GM12872 (cell line): ENCODE measurements around the gene CLASP1.

Experiments
- TF ChIP-seq, protein P1 (sequence below): IDR thresholded peaks from 3 replicates; pipeline ENCODE4 v1.5.1; 2011; ENCODE audit warnings: low read depth, mild to moderate bottlenecking, low read length, moderate library complexity; ENCODE audit not compliant: insufficient read depth

The CLASP1 gene

DNA sequence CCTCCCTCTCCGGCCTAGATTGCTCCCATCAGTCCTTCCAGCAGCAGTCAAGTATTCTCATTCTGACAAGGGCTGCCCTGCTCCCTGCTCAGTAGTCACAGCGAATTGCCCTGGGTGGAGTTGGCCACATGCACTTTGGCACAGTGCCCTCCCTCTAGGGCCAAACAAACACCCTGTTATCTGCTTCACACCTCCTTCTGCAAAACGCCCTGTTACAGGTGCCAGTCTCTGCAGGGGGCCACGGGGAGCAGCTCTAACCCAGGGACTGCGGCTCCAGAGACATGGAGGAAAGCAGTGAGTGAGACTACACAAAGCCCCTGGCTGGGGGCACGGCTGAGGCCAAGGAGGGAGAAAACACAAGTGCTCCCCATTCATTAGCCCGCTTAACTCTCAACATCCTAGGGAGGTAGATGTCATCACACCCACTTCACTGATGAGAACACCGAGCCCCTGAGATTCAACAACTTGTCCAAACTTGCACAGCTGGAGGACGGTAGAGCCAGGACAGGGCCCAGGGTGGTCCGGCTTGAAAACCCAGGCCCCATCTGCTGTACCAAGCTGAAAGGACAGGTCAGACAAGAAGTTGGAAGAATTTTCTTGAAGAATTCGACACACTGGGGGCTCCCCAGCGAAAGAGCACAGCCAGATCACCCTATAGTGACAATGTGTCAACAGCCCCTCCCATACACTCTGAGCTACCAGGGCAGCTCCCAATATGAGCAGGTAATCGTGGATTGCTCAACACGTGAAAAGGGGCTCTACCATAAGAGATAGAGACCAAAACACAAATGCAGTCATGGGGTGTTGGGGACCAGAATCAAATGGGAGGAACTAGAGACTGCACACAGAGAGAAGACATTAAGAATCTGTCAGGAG, 355.6 kb downstream of the CLASP1 start:
- TF ChIP-seq, protein P1, sequence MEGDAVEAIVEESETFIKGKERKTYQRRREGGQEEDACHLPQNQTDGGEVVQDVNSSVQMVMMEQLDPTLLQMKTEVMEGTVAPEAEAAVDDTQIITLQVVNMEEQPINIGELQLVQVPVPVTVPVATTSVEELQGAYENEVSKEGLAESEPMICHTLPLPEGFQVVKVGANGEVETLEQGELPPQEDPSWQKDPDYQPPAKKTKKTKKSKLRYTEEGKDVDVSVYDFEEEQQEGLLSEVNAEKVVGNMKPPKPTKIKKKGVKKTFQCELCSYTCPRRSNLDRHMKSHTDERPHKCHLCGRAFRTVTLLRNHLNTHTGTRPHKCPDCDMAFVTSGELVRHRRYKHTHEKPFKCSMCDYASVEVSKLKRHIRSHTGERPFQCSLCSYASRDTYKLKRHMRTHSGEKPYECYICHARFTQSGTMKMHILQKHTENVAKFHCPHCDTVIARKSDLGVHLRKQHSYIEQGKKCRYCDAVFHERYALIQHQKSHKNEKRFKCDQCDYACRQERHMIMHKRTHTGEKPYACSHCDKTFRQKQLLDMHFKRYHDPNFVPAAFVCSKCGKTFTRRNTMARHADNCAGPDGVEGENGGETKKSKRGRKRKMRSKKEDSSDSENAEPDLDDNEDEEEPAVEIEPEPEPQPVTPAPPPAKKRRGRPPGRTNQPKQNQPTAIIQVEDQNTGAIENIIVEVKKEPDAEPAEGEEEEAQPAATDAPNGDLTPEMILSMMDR, result no peak

DNA sequence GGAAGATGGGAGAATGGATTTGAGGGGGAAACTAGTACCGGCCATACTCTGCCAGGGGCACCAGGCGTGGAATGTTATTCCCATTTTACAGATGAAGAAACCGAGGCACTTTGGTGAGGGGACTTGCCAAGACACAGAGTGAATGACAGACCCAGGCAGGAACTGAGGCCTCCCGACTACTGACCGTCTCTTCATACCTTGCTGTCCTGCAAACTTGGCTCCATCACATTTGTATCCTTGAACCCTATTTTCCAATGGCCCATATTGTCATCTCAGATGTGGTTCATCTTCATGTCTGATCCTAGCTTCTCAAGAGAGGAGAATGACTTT, 358.0 kb downstream of the CLASP1 start:
- TF ChIP-seq, protein P1, result no peak

DNA sequence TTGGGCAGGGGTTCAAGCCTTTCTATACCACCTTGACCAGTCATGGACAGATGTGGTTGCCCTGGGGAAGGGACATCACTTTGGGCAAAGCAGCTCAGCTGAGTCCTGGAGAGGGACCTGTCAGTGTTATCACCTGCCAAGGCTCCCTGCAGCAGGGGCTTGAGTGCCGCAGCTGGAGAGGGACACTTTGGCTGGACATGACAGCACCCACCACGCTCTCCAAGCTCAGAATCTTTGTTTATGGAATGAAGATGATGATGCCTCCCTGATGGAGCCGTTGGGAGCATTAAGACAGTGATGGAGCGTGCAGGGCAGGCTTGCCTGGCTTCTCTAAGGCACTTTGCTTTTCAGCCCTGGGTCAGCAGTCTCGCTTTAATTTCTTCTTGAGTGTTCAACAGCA, 360.0 kb downstream of the CLASP1 start:
- TF ChIP-seq, protein P1, result no peak

DNA sequence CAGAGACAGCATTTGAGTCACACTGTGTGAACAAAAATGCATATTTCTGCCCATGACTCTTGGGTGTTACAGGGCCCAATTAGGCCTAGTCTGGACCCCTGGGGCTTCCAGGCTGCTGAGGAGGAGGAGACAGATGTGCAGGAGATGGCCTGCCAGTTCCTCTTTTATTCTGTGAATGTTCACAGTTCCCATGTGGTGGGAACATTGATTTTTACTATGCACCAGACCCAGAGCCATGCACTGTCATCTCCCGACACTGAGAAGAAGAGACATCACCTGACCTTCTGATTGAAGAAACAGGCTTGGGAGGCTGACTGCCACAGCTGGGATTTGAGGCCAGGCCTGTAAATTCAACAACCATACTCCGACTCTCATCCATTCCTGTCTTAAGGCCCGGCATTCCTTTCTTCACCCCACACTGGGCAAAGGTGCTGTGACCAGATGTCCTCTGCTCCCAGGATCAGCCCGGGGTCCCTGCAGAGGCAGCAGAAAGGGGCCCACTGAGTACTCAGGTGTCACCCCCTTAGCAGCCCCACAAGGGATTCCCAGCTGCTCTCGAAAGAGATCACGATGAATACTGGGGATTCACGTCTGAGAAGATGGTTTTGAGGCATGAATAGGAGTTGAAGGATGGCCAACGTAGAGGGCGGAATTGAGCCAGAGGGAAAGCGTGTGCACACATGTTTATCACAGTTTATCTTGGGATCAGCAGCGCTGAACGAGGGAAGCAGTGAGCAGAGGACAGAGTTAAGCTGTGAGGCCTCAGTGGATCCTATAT, 360.6 kb downstream of the CLASP1 start:
- TF ChIP-seq, protein P1, result no peak

DNA sequence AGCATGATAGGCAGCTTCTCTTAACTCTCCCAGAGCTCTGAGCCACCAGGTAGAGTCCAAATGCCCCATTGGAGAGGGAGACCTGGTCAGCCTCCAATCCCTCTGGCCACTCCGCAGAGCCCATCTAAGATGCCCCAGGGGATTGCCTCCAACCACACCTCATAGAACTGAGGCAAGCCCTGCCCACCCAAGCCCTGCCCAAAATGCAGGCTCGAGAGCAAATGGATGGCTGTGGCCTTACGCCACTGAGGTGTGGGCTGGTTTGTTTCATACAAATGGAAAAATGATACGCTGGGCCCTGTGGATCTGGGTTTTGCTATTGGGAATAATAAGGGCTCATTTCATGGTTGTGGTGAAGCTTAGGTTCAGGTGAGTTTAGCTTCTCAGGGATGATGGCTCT, 361.3 kb downstream of the CLASP1 start:
- TF ChIP-seq, protein P1, result no peak
